ENCODE measurements around the gene C10orf62.
"Not testable (repeated sequence)": the region's sequence is repeated elsewhere in the genome, so short reads cannot be mapped to it uniquely, and the experiment has no call there.

The C10orf62 gene

GRCh38 chr10:97629289-97629688 lies 39.8 kb downstream of the C10orf62 start:
- DNase-seq (ENCODE audit: low read depth), result no peak

GRCh38 chr10:97631098-97631497 lies 41.6 kb downstream of the C10orf62 start:
- DNase-seq (ENCODE audit: low read depth), result no peak

GRCh38 chr10:97632949-97633884 lies 43.7 kb downstream of the C10orf62 start, which contains the start of gene MORN4:
TSS of gene MORN4 (minus strand) at chr10:97633500. CDS start at chr10:97619653, 13,847 bp downstream.
- DNase-seq (ENCODE audit: low read depth), result peak; percentile 80

GRCh38 chr10:97633921-97634320 lies 44.4 kb downstream of the C10orf62 start:
- no peak for DNase-seq (ENCODE audit: low read depth)

GRCh38 chr10:97635577-97635976 lies 46.1 kb downstream of the C10orf62 start:
- no peak for DNase-seq (ENCODE audit: low read depth)

DNA sequence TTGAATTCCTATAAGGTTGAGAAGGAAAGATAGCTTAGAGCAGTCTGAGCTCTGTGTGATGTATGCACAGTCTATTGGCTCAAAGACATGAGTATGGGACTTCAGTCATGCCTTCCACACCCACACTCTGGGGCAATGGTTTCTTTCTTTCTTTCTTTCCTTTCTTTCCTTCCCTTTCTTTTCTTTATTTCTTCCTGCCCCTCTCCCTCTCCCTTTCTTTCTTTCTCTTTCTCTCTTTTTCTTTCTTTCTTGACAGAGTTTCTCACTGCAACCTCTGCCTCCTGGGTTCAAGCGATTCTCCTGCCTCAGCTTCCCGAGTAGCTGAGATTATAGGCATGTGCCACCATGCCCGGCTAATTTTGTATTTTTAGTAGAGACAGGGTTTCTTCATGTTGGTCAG lies 49.6 kb downstream of the C10orf62 start:
- not testable (repeated sequence) for DNase-seq (ENCODE audit: low read depth)

- peak; percentile 98 for DNase-seq (ENCODE audit: low read depth)
These were observed 50.8 kb downstream of the C10orf62 start, which contains the start of gene PI4K2A for GRCh38 chr10:97640174-97640867. TSS of gene PI4K2A (plus strand) at chr10:97640671. CDS start at chr10:97640743, 72 bp downstream.
